GM12878 (cell line): Measurements from ENCODE around the gene RUNX3. TPM values are rescaled to one million over a fixed set of nuclear protein-coding genes. Genes with fewer than 3 reads are reported as not detected.
A peak's percentile ranks its signal among the peaks of the same experiment; 100 is the strongest.

Source experiments
- ASH2L ChIP-seq: fragments of 300-600, 200-600 bp; sonication (generic); IDR thresholded peaks from 2 replicates; pipeline ENCODE4 v1.6.1; 2017; ENCODE audit warnings: low read depth, mild to moderate bottlenecking, borderline replicate concordance
- CBFB ChIP-seq: IDR thresholded peaks from 2 replicates; pipeline ENCODE4 v1.6.1; 2016; ENCODE audit warnings: antibody characterized with exemption, low read depth
- CHD4 ChIP-seq: fragments of 200-600 bp; sonication (generic); IDR thresholded peaks from 2 replicates; pipeline ENCODE4 v1.6.1; 2016; ENCODE audit warnings: mild to moderate bottlenecking
- FOS ChIP-seq: IDR thresholded peaks from 3 replicates; pipeline ENCODE4 v1.6.1; 2011; ENCODE audit warnings: borderline replicate concordance; ENCODE audit not compliant: insufficient read length; ENCODE audit errors: extremely low read depth
- IRF4 ChIP-seq: IDR thresholded peaks from 2 replicates; pipeline ENCODE4 v1.6.1; 2011; ENCODE audit warnings: low read depth, low read length
- MEF2B ChIP-seq: fragments of 450-650 bp; IDR thresholded peaks from 2 replicates; pipeline ENCODE4 v1.6.1; 2018; ENCODE audit warnings: mild to moderate bottlenecking, moderate library complexity; ENCODE audit not compliant: partially characterized antibody, poor library complexity, severe bottlenecking
- MXI1 ChIP-seq: fragments of 150-350 bp; IDR thresholded peaks from 2 replicates; pipeline ENCODE4 v1.6.1; 2011; ENCODE audit warnings: low read depth, mild to moderate bottlenecking, inconsistent platforms, low read length, improper control_type of control experiment
- NR2C2 ChIP-seq: IDR thresholded peaks from 2 replicates; pipeline ENCODE4 v1.6.1; 2011; ENCODE audit warnings: borderline replicate concordance, low read depth; ENCODE audit not compliant: control insufficient read depth, insufficient read length
- PAX8 ChIP-seq: fragments of 450-650 bp; IDR thresholded peaks from 2 replicates; pipeline ENCODE4 v1.6.1; 2017; ENCODE audit warnings: mild to moderate bottlenecking, moderate library complexity
- WRNIP1 ChIP-seq: IDR thresholded peaks from 2 replicates; pipeline ENCODE4 v1.6.1; 2011; ENCODE audit warnings: low read depth, low read length, improper control_type of control experiment, borderline replicate concordance
- ZNF622 ChIP-seq: fragments of 450-650 bp; IDR thresholded peaks from 2 replicates; pipeline ENCODE4 v1.6.1; 2017; ENCODE audit warnings: mild to moderate bottlenecking, inconsistent platforms
- polyA plus RNA-seq, 11 experiments: library from polyadenylated mRNA; depleted of rRNA in 4 of 11; unstranded in 6 of 11; stranded (reverse) in 5 of 11; fragments of >200 nt; fragmentation: Nextera tagmentation in 4 of 11; fragmentation: Illumina TruSeq in 1 of 11; extraction: Ambion mirVana in 4 of 11; extraction: Trizol in 1 of 11; gene quantifications; 1 replicate in 1 of 11; 2 replicates in 10 of 11; pipeline versions ENCODE4 v1.2.1 to v1.2.3, GENCODE V29; 2011 to 2016; ENCODE audit warnings: inconsistent platforms in 2 of 11, missing spikeins in 2 of 11, low read depth in 1 of 11
- total RNA-seq, 4 experiments: library from RNA; depleted of rRNA in 3 of 4; stranded (reverse); fragments of >200 nt in 3 of 4; fragmentation: Illumina TruSeq in 1 of 4; extraction: Trizol in 1 of 4; gene quantifications; 2 replicates each; pipeline versions ENCODE4 v1.2.1 to v1.2.3, GENCODE V29; 2013 to 2021
- TF ChIP-seq, protein P1 (sequence below): IDR thresholded peaks from 2 replicates; pipeline ENCODE4 v1.6.1; 2012; ENCODE audit warnings: low read length, inconsistent platforms
- TF ChIP-seq, protein P2 (sequence below): fragments of 450-650 bp; IDR thresholded peaks from 2 replicates; pipeline ENCODE4 v1.6.1; 2017; ENCODE audit warnings: low read depth, mild to moderate bottlenecking, moderate library complexity
- TF ChIP-seq, protein P3 (sequence below): fragments of 450-650 bp; IDR thresholded peaks from 2 replicates; pipeline ENCODE4 v1.6.1; 2016; ENCODE audit warnings: mild to moderate bottlenecking
- TF ChIP-seq, protein P4 (sequence below): IDR thresholded peaks from 2 replicates; pipeline ENCODE4 v1.6.1; 2011; ENCODE audit warnings: borderline replicate concordance, low read depth, mild to moderate bottlenecking, moderate library complexity, low read length; ENCODE audit not compliant: insufficient read depth, poor library complexity, severe bottlenecking
- TF ChIP-seq, protein P5 (sequence below): fragments of 450-650 bp; IDR thresholded peaks from 2 replicates; pipeline ENCODE4 v1.6.1; 2017; ENCODE audit warnings: mild to moderate bottlenecking
- TF ChIP-seq, protein P6 (sequence below): fragments of 450-650 bp; IDR thresholded peaks from 2 replicates; pipeline ENCODE4 v1.6.1; 2017; ENCODE audit warnings: mild to moderate bottlenecking, moderate library complexity

The RUNX3 gene
- total and polyA plus RNA-seq, 10 of the 15 experiments (the other 5 are each of a cell fraction or from before 2014, with no cell fraction given), result 19.0 to 151 (median 31.4) TPM

DNA sequence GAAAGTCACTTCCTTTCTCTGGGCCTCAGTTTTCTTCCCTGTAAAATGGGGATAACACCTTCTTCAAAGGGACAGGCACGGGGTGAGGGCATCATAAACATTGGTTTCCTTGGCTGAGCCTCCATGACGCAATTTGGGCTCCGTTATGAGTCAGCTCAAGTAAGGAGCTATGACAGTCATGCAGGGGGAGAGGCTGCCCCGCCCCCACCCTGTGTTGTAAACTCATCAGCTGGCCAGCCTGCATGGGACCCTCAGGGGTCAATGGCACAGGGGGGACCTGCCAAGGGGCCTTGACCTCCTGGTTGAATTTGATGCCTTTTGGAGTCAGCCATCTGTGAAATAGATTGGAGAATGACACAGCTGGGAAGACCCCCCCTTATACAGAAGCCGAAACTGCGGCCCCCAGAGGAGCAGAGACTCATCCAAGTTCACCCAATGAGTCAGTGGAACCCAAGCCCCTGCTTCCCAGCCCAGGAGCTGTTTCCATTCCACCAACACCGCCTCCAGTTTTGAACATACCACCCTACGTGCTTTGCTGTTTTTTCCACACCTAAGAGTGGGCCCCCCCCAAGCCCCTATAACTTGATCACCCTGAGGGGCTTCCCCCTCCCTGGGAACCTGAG, 36.8 kb upstream of the RUNX3 start (continued):
- TF ChIP-seq, protein P1, sequence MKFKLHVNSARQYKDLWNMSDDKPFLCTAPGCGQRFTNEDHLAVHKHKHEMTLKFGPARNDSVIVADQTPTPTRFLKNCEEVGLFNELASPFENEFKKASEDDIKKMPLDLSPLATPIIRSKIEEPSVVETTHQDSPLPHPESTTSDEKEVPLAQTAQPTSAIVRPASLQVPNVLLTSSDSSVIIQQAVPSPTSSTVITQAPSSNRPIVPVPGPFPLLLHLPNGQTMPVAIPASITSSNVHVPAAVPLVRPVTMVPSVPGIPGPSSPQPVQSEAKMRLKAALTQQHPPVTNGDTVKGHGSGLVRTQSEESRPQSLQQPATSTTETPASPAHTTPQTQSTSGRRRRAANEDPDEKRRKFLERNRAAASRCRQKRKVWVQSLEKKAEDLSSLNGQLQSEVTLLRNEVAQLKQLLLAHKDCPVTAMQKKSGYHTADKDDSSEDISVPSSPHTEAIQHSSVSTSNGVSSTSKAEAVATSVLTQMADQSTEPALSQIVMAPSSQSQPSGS, result no peak
- TF ChIP-seq ASH2L (no peak), MXI1 (no peak), FOS (no peak), MEF2B (peak; percentile 2), ZNF622 (no peak), PAX8 (no peak), NR2C2 (no peak), IRF4 (peak; percentile 95), CBFB (peak; percentile 61), WRNIP1 (no peak), CHD4 (0 out of 2 replicates have a peak, but pooled peaks have one; percentile 61)
- TF ChIP-seq, protein P2, sequence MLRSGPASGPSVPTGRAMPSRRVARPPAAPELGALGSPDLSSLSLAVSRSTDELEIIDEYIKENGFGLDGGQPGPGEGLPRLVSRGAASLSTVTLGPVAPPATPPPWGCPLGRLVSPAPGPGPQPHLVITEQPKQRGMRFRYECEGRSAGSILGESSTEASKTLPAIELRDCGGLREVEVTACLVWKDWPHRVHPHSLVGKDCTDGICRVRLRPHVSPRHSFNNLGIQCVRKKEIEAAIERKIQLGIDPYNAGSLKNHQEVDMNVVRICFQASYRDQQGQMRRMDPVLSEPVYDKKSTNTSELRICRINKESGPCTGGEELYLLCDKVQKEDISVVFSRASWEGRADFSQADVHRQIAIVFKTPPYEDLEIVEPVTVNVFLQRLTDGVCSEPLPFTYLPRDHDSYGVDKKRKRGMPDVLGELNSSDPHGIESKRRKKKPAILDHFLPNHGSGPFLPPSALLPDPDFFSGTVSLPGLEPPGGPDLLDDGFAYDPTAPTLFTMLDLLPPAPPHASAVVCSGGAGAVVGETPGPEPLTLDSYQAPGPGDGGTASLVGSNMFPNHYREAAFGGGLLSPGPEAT, result peak; percentile 68
- TF ChIP-seq, protein P3, sequence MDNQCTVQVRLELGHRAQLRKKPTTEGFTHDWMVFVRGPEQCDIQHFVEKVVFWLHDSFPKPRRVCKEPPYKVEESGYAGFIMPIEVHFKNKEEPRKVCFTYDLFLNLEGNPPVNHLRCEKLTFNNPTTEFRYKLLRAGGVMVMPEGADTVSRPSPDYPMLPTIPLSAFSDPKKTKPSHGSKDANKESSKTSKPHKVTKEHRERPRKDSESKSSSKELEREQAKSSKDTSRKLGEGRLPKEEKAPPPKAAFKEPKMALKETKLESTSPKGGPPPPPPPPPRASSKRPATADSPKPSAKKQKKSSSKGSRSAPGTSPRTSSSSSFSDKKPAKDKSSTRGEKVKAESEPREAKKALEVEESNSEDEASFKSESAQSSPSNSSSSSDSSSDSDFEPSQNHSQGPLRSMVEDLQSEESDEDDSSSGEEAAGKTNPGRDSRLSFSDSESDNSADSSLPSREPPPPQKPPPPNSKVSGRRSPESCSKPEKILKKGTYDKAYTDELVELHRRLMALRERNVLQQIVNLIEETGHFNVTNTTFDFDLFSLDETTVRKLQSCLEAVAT, result no peak
- TF ChIP-seq, protein P4, sequence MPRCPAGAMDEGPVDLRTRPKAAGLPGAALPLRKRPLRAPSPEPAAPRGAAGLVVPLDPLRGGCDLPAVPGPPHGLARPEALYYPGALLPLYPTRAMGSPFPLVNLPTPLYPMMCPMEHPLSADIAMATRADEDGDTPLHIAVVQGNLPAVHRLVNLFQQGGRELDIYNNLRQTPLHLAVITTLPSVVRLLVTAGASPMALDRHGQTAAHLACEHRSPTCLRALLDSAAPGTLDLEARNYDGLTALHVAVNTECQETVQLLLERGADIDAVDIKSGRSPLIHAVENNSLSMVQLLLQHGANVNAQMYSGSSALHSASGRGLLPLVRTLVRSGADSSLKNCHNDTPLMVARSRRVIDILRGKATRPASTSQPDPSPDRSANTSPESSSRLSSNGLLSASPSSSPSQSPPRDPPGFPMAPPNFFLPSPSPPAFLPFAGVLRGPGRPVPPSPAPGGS, result peak; percentile 75
- TF ChIP-seq, protein P5, sequence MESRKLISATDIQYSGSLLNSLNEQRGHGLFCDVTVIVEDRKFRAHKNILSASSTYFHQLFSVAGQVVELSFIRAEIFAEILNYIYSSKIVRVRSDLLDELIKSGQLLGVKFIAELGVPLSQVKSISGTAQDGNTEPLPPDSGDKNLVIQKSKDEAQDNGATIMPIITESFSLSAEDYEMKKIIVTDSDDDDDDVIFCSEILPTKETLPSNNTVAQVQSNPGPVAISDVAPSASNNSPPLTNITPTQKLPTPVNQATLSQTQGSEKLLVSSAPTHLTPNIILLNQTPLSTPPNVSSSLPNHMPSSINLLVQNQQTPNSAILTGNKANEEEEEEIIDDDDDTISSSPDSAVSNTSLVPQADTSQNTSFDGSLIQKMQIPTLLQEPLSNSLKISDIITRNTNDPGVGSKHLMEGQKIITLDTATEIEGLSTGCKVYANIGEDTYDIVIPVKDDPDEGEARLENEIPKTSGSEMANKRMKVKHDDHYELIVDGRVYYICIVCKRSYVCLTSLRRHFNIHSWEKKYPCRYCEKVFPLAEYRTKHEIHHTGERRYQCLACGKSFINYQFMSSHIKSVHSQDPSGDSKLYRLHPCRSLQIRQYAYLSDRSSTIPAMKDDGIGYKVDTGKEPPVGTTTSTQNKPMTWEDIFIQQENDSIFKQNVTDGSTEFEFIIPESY, result no peak
- TF ChIP-seq, protein P6, sequence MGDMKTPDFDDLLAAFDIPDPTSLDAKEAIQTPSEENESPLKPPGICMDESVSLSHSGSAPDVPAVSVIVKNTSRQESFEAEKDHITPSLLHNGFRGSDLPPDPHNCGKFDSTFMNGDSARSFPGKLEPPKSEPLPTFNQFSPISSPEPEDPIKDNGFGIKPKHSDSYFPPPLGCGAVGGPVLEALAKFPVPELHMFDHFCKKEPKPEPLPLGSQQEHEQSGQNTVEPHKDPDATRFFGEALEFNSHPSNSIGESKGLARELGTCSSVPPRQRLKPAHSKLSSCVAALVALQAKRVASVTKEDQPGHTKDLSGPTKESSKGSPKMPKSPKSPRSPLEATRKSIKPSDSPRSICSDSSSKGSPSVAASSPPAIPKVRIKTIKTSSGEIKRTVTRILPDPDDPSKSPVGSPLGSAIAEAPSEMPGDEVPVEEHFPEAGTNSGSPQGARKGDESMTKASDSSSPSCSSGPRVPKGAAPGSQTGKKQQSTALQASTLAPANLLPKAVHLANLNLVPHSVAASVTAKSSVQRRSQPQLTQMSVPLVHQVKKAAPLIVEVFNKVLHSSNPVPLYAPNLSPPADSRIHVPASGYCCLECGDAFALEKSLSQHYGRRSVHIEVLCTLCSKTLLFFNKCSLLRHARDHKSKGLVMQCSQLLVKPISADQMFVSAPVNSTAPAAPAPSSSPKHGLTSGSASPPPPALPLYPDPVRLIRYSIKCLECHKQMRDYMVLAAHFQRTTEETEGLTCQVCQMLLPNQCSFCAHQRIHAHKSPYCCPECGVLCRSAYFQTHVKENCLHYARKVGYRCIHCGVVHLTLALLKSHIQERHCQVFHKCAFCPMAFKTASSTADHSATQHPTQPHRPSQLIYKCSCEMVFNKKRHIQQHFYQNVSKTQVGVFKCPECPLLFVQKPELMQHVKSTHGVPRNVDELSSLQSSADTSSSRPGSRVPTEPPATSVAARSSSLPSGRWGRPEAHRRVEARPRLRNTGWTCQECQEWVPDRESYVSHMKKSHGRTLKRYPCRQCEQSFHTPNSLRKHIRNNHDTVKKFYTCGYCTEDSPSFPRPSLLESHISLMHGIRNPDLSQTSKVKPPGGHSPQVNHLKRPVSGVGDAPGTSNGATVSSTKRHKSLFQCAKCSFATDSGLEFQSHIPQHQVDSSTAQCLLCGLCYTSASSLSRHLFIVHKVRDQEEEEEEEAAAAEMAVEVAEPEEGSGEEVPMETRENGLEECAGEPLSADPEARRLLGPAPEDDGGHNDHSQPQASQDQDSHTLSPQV, result no peak
